Activated CD4-positive, alpha-beta T cell treated with anti-CD3 and anti-CD28 coated beads, Interleukin-2, amount 10 ng/mL, durations not matched to agents 24 days and 14 days (primary cell): ENCODE measurements around the gene RGS17. TPM values are rescaled to one million over a fixed set of nuclear protein-coding genes. Genes with fewer than 3 reads are reported as not detected.
"Not testable (repeated sequence)": the region's sequence is repeated elsewhere in the genome, so short reads cannot be mapped to it uniquely, and the experiment has no call there.

Experiments used
- DNase-seq: peaks from one replicate; pipeline ENCODE4 v3.0.0; 2022
- H3K27ac Mint-ChIP-seq: one replicate; pipeline ENCODE4 v1.8.0; 2022; ENCODE audit warnings: mild to moderate bottlenecking, mixed read lengths
- H3K27me3 Mint-ChIP-seq: one replicate; pipeline ENCODE4 v1.8.0; 2022; ENCODE audit warnings: mixed read lengths
- H3K36me3 Mint-ChIP-seq: one replicate; pipeline ENCODE4 v1.8.0; 2022; ENCODE audit warnings: low read depth, mild to moderate bottlenecking, mixed read lengths
- H3K4me1 Mint-ChIP-seq: one replicate; pipeline ENCODE4 v1.8.0; 2021; ENCODE audit warnings: mixed read lengths
- H3K4me3 Mint-ChIP-seq: one replicate; pipeline ENCODE4 v1.8.0; 2022; ENCODE audit warnings: mild to moderate bottlenecking, moderate library complexity, mixed read lengths
- H3K9me3 Mint-ChIP-seq: one replicate; pipeline ENCODE4 v1.8.0; 2021; ENCODE audit warnings: mixed read lengths
- intact Hi-C: fragments of 100-400 bp; cut with micrococcal nuclease; formaldehyde crosslinking; loops from one replicate; pipeline ENCODE4 v1.15.1; 2023
- total RNA-seq: library from RNA; stranded (reverse); gene quantifications from 2 replicates; pipeline ENCODE4 v1.2.3, GENCODE V29; 2022

The RGS17 gene
- total RNA-seq, 1 donor from 2014 or later, result not detected

DNA sequence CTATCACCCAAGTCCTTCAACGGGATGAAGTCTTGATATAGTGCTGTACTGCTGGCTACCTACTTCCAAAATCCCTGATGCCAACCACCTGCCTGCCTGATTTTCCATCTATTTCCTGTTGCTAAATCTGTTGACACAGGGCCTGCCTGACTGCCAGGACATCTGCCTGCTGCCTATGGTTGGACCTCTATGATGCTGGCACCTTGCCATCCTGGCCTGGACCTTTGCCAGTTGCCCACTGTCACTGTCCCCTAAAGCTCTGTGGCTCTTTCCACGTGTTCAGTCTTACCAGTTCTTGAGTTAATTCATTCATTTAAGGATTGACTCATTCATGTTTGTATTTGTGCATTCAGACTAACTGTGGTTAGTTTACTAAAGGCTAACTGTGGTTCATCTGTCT, 9.2 kb upstream of the RGS17 start:
- no peak overlapping the region for H3K27ac Mint-ChIP-seq
- no peak for DNase-seq
- H3K36me3 Mint-ChIP-seq, result no peaks in the 10 kb centered on the region
- no peak overlapping the region for H3K4me3 Mint-ChIP-seq
- intact Hi-C loops, result no loop called here
- peaks cover 2% of the 10 kb centered on the region for H3K27me3 Mint-ChIP-seq
- no peaks in the 10 kb centered on the region for H3K4me1 Mint-ChIP-seq
- no peaks in the 10 kb centered on the region for H3K9me3 Mint-ChIP-seq

DNA sequence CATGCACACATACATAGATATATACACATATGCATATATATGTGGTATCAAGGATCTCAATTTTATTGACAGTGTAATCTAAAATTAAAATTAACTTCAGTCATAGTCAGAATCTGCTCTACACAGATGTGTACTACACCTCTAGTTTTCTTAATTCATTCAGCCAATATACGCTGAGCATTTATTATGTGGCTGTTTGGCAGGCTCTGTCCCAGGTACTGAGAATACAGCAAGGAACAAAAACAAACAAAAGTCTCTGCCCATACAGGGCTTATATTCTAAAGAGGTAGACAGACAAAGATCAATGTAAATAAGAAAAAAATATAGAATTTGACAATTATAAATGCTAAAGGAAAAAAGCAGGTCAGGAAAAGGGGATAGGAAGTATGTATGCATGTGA, 7.8 kb upstream of the RGS17 start:
- Mint-ChIP-seq H3K27ac (no peak overlapping the region), H3K36me3 (no peaks in the 10 kb centered on the region), H3K4me3 (no peak overlapping the region), H3K9me3 (no peaks in the 10 kb centered on the region), H3K4me1 (no peaks in the 10 kb centered on the region), H3K27me3 (peaks cover 2% of the 10 kb centered on the region)
- no peak for DNase-seq
- intact Hi-C loops, result no loop called here

DNA sequence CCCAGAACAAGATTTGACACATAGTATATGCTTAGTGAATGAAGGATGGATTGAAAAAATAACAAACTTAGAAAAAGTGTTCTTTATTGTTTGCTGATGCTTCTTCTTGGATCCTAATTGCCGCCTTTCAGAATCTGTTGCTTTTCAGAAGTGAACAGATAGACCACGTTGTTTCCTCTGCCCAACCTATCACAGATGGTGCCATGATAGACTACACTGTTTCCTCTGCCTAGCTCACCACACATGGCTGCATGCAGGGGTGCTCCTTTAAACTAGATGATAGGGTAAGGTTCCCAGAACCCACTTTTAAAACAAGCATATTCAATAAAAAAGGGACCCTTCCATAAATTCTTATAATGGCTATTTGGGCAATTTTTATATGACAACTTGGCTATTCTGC, 4.6 kb upstream of the RGS17 start:
- intact Hi-C loops, result no loop called here
- peaks cover 2% of the 10 kb centered on the region for H3K4me1 Mint-ChIP-seq

DNA sequence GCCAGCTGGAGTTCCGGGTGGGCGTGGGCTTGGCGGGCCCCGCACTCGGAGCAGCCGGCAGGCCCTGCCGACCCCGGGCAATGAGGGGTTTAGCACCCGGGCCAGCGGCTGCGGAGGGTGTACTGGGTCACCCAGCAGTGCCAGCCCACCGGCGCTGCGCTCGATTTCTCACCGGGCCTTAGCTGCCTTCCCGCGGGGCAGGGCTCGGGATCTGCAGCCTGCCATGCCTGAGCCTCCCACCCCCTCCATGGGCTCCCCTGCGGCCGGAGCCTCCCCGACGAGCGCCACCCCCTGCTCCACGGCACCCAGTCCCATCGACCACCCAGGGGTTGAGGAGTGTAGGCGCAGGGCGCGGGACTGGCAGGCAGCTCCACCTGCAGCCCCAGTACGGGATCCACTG, 2.6 kb upstream of the RGS17 start:
- H3K4me1 Mint-ChIP-seq, H3K27ac Mint-ChIP-seq, DNase-seq, H3K9me3 Mint-ChIP-seq, H3K36me3 Mint-ChIP-seq, H3K4me3 Mint-ChIP-seq, intact Hi-C loops: not testable (repeated sequence)
- H3K27me3 Mint-ChIP-seq, result peaks cover 35% of the 10 kb centered on the region

More for the DNA sequence above, 4.6 kb upstream of the RGS17 start:
- no peaks in the 10 kb centered on the region for H3K36me3 Mint-ChIP-seq
- H3K27ac Mint-ChIP-seq, result no peak overlapping the region
- H3K9me3 Mint-ChIP-seq, result no peaks in the 10 kb centered on the region
- peaks cover 19% of the 10 kb centered on the region for H3K27me3 Mint-ChIP-seq
- DNase-seq, result no peak
- H3K4me3 Mint-ChIP-seq, result no peak overlapping the region

DNA sequence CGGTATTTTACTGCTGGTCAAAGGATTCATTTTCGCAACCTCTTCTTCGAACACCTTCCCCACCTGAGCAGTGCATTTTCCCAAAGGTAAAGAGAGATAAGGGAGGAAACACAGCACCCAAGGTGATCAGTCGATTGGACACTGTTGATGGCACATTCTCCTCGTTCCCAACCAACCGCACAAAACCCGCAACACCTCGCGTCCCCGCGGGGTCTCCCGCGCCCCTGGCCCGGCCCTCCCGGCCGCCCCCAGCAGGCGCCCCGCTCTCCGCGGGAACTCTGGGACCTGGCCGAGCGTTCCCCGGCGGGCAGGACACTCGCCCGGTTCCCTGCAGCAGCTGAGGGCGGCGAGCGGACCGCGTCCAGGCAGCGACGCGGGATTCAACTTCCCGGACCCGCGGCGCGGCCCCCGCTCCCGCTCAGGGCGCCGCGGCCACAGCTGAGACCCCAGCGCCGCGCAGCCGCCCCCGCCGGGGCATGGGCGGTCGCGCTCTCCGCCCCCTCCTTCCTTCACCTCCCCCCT, 506 bp downstream of the RGS17 start:
- no peak for DNase-seq
- no peaks in the 10 kb centered on the region for H3K9me3 Mint-ChIP-seq
- H3K27ac Mint-ChIP-seq, result no peak overlapping the region
- no peaks in the 10 kb centered on the region for H3K36me3 Mint-ChIP-seq
- H3K4me1 Mint-ChIP-seq, result peaks cover 3% of the 10 kb centered on the region
- peaks cover 46% of the 10 kb centered on the region for H3K27me3 Mint-ChIP-seq
- peak overlapping the region; percentile 80 for H3K4me3 Mint-ChIP-seq
- intact Hi-C loops, result no loop called here

DNA sequence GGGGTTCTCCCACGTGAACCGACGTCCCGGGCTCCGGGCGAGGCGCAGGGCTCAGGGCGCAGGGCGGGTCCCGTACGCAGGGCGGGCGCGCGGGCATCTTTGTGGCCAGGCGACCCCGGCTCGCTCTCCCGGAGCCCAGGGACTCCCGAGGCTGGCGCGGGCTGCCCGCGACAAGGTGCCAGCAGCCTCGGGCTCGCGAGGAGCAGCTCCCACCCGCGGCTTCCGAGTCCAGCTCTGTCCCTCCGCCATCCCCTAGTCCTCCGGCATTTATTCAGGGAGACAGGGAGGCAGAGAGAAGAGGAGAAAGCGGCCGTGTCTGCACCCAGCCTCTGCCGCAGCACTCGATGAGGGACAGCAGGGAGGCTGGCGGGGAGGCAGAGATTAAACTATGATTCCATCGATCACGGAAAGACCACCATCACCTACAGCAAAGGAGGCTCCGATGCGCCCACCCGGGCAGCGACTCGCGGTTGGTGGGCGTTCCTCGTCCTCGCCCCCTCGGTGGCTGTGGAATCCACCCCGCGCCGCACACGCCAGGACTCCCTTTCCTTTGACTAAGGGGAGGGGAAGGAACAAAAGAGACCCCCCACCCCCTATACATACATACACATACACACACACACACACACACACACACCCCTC, 1.1 kb downstream of the RGS17 start:
- Mint-ChIP-seq H3K27ac (no peak overlapping the region), H3K9me3 (no peaks in the 10 kb centered on the region), H3K36me3 (no peaks in the 10 kb centered on the region), H3K27me3 (peaks cover 46% of the 10 kb centered on the region), H3K4me3 (peak overlapping the region; percentile 60), H3K4me1 (peaks cover 3% of the 10 kb centered on the region)
- no peak for DNase-seq
- intact Hi-C loops, result no loop called here

DNA sequence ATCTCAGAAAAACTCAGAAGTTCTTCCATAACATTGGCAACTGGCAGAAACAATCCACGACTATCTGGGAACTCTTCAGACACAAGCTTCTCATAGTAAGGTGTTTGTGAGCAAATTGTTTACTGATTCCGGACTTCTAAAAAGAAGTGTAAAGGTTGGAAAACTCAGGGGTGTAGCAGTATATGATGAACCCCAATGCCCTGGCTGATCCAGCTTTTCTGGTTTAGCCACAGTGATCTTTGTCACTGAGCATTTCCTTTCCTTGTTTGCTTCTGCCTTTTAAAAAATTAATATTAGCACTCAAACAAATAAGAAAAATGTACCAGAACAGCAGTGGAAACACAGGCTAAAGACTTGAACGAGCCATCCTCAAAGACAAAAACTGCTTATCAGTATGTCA, 4.9 kb downstream of the RGS17 start:
- Mint-ChIP-seq H3K27ac (no peak overlapping the region), H3K27me3 (peaks cover 45% of the 10 kb centered on the region), H3K4me3 (no peak overlapping the region), H3K9me3 (no peaks in the 10 kb centered on the region), H3K36me3 (no peaks in the 10 kb centered on the region), H3K4me1 (peaks cover 3% of the 10 kb centered on the region)
- intact Hi-C loops, result no loop called here
- no peak for DNase-seq

DNA sequence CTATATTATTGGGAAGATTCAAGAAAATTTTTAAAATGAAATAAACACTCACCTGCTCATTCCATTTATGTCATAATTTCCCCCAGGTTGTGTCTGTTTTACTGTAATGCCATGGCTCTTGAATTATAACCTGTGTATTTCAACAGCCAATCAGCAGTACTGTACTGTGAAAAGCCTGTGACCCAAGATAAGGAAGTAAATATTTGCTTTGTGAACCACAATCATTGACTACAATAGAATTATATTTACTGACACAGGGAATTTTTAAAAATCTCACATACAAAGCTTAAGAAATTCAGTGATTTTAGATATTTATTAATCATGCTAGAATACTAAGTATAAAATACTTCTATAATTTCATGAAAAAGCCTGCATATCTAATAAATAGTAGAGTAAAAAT, 6.0 kb downstream of the RGS17 start:
- H3K36me3 Mint-ChIP-seq, result no peaks in the 10 kb centered on the region
- DNase-seq, result no peak
- intact Hi-C loops, result no loop called here

DNA sequence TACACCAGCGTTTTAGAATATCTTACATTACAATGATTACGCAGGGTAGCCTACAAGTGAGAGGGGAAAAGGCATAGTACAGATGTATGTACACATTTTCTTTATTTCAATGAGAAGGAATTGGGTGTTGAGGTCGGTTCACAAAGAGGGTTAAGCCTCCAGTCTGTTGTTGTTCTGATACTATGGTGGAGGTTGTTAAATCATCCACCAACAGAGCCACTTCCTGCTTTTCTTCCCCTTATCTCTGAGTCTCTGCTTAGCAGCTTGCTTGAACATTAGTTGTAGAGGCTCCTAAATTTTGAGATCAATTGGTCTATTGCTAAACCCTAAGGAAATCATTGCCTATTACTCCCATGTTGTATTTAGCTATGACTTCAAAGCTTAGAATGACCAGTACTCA, 7.3 kb downstream of the RGS17 start:
- Mint-ChIP-seq H3K4me3 (no peak overlapping the region), H3K27me3 (peaks cover 35% of the 10 kb centered on the region), H3K4me1 (no peaks in the 10 kb centered on the region), H3K36me3 (no peaks in the 10 kb centered on the region), H3K9me3 (no peaks in the 10 kb centered on the region), H3K27ac (no peak overlapping the region)
- intact Hi-C loops, result no loop called here
- DNase-seq, result no peak

More for the DNA sequence above, 6.0 kb downstream of the RGS17 start:
- Mint-ChIP-seq H3K27ac (no peak overlapping the region), H3K4me1 (peaks cover 2% of the 10 kb centered on the region), H3K9me3 (no peaks in the 10 kb centered on the region), H3K27me3 (peaks cover 45% of the 10 kb centered on the region), H3K4me3 (no peak overlapping the region)

DNA sequence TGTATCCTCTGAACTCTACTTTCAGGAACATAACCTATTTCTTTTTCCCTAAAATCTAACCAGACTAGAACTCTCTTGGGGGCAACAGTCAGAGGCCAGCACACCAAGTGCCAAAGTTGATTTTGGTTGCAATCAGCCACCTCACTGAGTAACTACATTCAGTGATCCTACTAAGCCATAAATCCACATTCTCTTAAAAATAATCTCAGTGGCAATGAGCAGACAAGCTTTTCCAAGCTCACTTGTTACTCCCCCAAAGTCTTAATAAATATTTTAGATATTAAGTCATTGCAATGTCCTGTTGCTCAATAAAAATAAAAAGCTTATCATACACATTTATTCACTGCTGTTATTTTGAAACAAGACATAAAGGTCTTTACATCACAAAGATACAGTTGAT, 9.8 kb downstream of the RGS17 start:
- no peak for DNase-seq
- intact Hi-C loops, result no loop called here
- H3K36me3 Mint-ChIP-seq, result no peaks in the 10 kb centered on the region
- no peaks in the 10 kb centered on the region for H3K9me3 Mint-ChIP-seq
- H3K4me3 Mint-ChIP-seq, result no peak overlapping the region
- H3K27me3 Mint-ChIP-seq, result peaks cover 23% of the 10 kb centered on the region
- H3K27ac Mint-ChIP-seq, result no peak overlapping the region
- no peaks in the 10 kb centered on the region for H3K4me1 Mint-ChIP-seq

DNA sequence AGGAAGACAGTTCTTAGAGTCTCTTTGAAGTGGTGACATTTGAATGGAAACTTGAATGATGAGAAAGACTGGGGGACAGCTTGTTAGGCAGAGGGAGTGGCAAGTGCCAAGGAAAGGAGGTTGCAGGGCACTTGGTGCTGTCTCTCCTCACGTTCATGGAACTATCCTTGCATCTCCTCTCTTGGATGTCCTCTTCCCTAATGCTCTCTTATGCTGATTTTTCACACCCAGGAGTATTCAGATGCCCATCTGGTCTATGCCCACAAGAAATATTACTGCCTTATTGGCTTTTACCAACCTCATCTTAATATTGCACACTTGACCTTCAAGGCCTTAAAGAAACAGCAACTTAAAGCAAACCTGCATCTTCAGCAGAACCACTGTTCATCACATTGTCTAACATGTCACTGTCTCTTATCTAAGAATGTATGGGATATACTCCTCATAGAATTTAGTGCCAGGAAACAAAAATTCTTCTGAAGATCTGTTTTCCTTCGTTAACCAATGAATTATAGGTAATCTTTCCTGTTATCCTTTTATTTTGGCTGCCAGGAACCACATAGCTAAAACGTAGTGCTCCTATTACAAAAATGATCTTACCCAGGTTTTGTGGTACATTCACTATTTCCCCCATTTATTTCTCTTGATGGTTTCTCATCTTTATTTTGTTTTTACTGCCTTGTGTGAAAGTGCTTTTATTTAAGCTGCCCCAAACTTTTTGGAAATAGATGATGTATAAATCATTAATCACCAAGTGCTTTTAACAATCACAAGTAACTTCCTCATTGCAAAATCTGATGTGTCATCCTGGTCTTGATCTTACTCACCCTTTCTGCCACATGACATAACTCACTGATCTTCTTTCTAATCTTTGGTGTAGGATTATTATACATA, 12.8 kb downstream of the RGS17 start:
- Mint-ChIP-seq H3K9me3 (no peaks in the 10 kb centered on the region), H3K27me3 (peaks cover 9% of the 10 kb centered on the region), H3K4me1 (no peaks in the 10 kb centered on the region), H3K27ac (no peak overlapping the region), H3K36me3 (no peaks in the 10 kb centered on the region), H3K4me3 (no peak overlapping the region)
- intact Hi-C loops, result no loop called here
- DNase-seq, result no peak

DNA sequence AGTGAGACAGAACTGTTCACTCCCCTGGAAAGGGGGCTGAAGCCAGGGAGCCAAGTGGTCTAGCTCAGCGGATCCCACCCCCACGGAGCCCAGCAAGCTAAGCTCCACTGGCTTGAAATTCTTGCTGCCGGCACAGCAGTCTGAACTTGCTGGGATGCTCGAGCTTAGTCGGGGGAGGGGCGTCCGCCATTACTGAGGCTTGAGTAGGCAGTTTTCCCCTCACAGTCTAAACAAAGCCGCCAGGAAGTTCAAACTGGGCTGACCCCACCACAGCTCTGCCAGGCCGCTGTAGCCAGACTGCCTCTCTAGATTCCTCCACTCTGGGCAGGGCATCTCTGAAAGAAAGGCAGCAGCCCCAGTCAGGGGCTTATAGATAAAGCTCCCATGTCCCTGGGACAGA, 20.0 kb downstream of the RGS17 start:
- intact Hi-C loops, H3K27ac Mint-ChIP-seq, H3K27me3 Mint-ChIP-seq, H3K4me3 Mint-ChIP-seq, H3K4me1 Mint-ChIP-seq, H3K36me3 Mint-ChIP-seq, H3K9me3 Mint-ChIP-seq, DNase-seq: not testable (repeated sequence)

DNA sequence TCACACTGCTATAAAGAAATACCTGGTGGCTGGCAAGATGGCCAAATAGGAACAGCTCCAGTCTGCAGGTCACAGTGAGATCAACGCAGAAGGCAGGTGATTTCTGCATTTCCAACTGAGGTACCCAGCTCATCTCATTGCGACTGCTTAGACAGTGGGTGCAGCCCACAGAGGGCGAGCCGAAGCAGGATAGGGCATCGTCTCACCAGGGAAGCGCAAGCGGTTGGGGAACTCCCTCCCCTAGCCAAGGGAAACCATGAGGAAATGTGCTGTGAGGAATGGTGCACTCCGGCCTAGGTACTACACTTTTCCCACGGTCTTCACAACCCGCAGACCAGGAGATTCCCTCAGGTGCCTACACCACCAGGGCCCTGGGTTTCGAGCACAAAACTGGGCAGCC, 20.5 kb downstream of the RGS17 start:
- H3K27ac Mint-ChIP-seq, DNase-seq, H3K36me3 Mint-ChIP-seq, H3K27me3 Mint-ChIP-seq, H3K9me3 Mint-ChIP-seq, H3K4me1 Mint-ChIP-seq, H3K4me3 Mint-ChIP-seq, intact Hi-C loops: not testable (repeated sequence)

DNA sequence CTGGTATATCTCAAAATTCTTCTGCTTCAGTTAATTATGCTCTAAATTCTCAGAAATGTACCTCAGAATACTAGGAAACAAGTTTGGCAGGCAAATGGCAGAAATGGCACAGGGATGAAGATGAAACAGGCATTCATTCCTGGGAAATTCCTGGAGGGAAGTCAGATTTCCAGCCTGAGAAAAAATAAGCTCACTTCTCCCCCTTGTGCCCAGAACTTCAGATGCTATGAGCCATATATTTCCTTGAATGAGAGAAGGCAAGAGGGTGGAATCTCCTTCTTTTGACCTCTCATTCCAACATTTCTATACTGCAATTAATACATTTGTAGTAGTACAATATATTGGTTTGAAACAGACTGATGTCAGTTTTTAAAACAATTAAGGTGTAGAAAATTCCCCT, 22.8 kb downstream of the RGS17 start:
- Mint-ChIP-seq H3K4me3 (no peak overlapping the region), H3K36me3 (no peaks in the 10 kb centered on the region), H3K27ac (no peak overlapping the region), H3K4me1 (no peaks in the 10 kb centered on the region), H3K9me3 (peaks cover 3% of the 10 kb centered on the region), H3K27me3 (no peaks in the 10 kb centered on the region)
- DNase-seq, result no peak
- intact Hi-C loops, result no loop called here
